Measurements from ENCODE around the gene LRRC31. TPM values are rescaled to one million over a fixed set of nuclear protein-coding genes. Genes with fewer than 3 reads are reported as not detected.

Gene LRRC31
- total and polyA plus RNA-seq, 2 of the 8 experiments (the other 6 are each of a cell fraction or from before 2014, with no cell fraction given): not detected

GRCh38 chr3:169809230-169809795 lies 60.4 kb downstream of the LRRC31 start:
- no peak overlapping the region for H2BK20ac ChIP-seq (ENCODE audit: low read length)
- no peak overlapping the region for H3K23ac ChIP-seq (ENCODE audit: insufficient read length)
- no peak overlapping the region for H4K5ac ChIP-seq (ENCODE audit: insufficient read length, low read depth, low read length)
- ChIA-PET CTCF (ENCODE audit: partially characterized antibody) (interaction anchor here (0.5 to 1.4 kb wide), 4 partner anchors 33 to 359 kb away, joined by 3 to 4 read pairs (median 4); no protein-coding TSS in a partner anchor), POLR2A (ENCODE audit: partially characterized antibody) (interaction anchor here (1.5 to 3.8 kb wide), 2 partner anchors 19 to 36 kb away, joined by 5 to 20 read pairs; partner anchors contain the start of gene MYNN)
- H3K9ac ChIP-seq (replicated peaks in 1 of 4; ENCODE audit: extremely low read depth in 1 of 4, low read depth in 3 of 4, low read length in 3 of 4): no peak overlapping the region
- no peaks in the 10 kb centered on the region for H3K79me1 ChIP-seq (ENCODE audit: low read depth, low read length)
- H3K14ac ChIP-seq (ENCODE audit: insufficient read length): no peak overlapping the region
- 95% methylated on average over 2 of the region's 2 CpGs; no CpG with 5 or more reads in 1 of the 2 experiments for WGBS, 2 experiments (ENCODE audit: extremely low coverage in 1 of 2, insufficient coverage in 1 of 2, insufficient read length in 1 of 2, insufficient replicate concordance in 2 of 2, low coverage in 1 of 2, low lambda C conversion rate in 2 of 2, missing lambda C conversion rate in 1 of 2)
- H3K36me3 ChIP-seq (ENCODE audit: control insufficient read depth in 2 of 4, insufficient read depth in 4 of 4, low read length in 3 of 4): no peaks in the 10 kb centered on the region; a peak in 2 of 8 replicates
- H3K23me2 ChIP-seq (ENCODE audit: low read depth, low read length): peaks cover 4% of the 10 kb centered on the region; the same call in 1 of the 2 replicates
- no peak overlapping the region for H2BK120ac ChIP-seq (replicated peaks; ENCODE audit: low read depth, low read length)
- H3K9me3 ChIP-seq (ENCODE audit: insufficient read depth in 2 of 2, low read depth in 1 of 2, low read length in 1 of 2): no peaks in the 10 kb centered on the region
- H3K27me3 ChIP-seq (replicated peaks in 1 of 4; ENCODE audit: control insufficient read depth in 3 of 4, extremely low read depth in 1 of 4, insufficient read depth in 3 of 4, low read length in 3 of 4): peaks cover 0 to 7% (median 4%) of the 10 kb centered on the region in 4 experiments; a peak in 6 of 7 replicates
- TF ChIP-seq CTBP2 (IDR thresholded peaks at IDR 0.05; ENCODE audit: borderline replicate concordance, insufficient read depth, insufficient read length, low read length) (no peak), ATF2 (IDR thresholded peaks at IDR 0.05; ENCODE audit: low read length) (no peak), JUN (IDR thresholded peaks at IDR 0.05; ENCODE audit: low read depth, low read length) (no peak), RBBP5 (IDR thresholded peaks at IDR 0.05; ENCODE audit: borderline replicate concordance, low read depth, low read length) (no peak), EZH2 (IDR thresholded peaks at IDR 0.05; ENCODE audit: low read depth, low read length, severe bottlenecking) (no peak), CEBPB (IDR thresholded peaks at IDR 0.05; ENCODE audit: low read depth, low read length) (no peak), CBX5 (IDR thresholded peaks at IDR 0.05; ENCODE audit: low read depth, low read length) (no peak), TBP (IDR thresholded peaks at IDR 0.05; ENCODE audit: low read depth, low read length) (no peak), CBX8 (IDR thresholded peaks at IDR 0.05; ENCODE audit: borderline replicate concordance, low read depth, low read length) (no peak), TAF1 (IDR thresholded peaks at IDR 0.05; ENCODE audit: low read depth, low read length) (no peak)
- DNase-seq (ENCODE audit: low read depth in 1 of 2, low spot score in 2 of 2): no peak
- H4K20me1 ChIP-seq (replicated peaks in 1 of 2; ENCODE audit: control insufficient read depth in 1 of 2, insufficient read depth in 2 of 2, low read length in 2 of 2): no peaks in the 10 kb centered on the region
- no peak overlapping the region for H2BK5ac ChIP-seq (ENCODE audit: low read depth, low read length)
- H3K4ac ChIP-seq (replicated peaks; ENCODE audit: insufficient read length, low read depth, low read length): no peak overlapping the region
- no peak overlapping the region for H3K56ac ChIP-seq (replicated peaks; ENCODE audit: insufficient read length, low read depth, low read length)
- no peak overlapping the region for H2BK15ac ChIP-seq (ENCODE audit: low read length)
- no peak overlapping the region for H2BK12ac ChIP-seq (ENCODE audit: low read depth, low read length)
- no peak overlapping the region for H4K91ac ChIP-seq (replicated peaks; ENCODE audit: insufficient read length, low read length)
- H2AK5ac ChIP-seq (ENCODE audit: low read depth, low read length): no peak overlapping the region
- no peak overlapping the region for H3K27ac ChIP-seq (ENCODE audit: low read depth, low read length)
- H2AFZ ChIP-seq (ENCODE audit: low read length): no peak overlapping the region
- no peak overlapping the region for H3K18ac ChIP-seq (ENCODE audit: extremely low read depth, low read length)
- no peak overlapping the region for H3K4me3 ChIP-seq (ENCODE audit: extremely low read depth in 1 of 4, insufficient read depth in 2 of 4, low read depth in 3 of 4, low read length in 4 of 4)
- no peak for FAIRE-seq
- no peak overlapping the region for H3K4me2 ChIP-seq (ENCODE audit: insufficient read depth in 1 of 2, low read depth in 2 of 2, low read length in 2 of 2)
- H3K4me1 ChIP-seq (replicated peaks in 1 of 4; ENCODE audit: control insufficient read depth in 3 of 4, insufficient read depth in 4 of 4, low read length in 3 of 4): peaks cover 7 to 20% (median 10%) of the 10 kb centered on the region in 4 experiments; a peak in 6 of 7 replicates
- H3K79me2 ChIP-seq (ENCODE audit: control insufficient read depth in 1 of 2, insufficient read depth in 2 of 2, low read length in 2 of 2): no peaks in the 10 kb centered on the region
- no peak overlapping the region for H4K8ac ChIP-seq (ENCODE audit: extremely low read depth, insufficient read depth, low read length)
